ENCODE data around the gene CCDC88C.

CCDC88C gene

GRCh38 chr14:91311284-91311662, 106.3 kb downstream of the CCDC88C start:
- no peak for DNase-seq (ENCODE audit: low read depth in 2 of 2)

DNA sequence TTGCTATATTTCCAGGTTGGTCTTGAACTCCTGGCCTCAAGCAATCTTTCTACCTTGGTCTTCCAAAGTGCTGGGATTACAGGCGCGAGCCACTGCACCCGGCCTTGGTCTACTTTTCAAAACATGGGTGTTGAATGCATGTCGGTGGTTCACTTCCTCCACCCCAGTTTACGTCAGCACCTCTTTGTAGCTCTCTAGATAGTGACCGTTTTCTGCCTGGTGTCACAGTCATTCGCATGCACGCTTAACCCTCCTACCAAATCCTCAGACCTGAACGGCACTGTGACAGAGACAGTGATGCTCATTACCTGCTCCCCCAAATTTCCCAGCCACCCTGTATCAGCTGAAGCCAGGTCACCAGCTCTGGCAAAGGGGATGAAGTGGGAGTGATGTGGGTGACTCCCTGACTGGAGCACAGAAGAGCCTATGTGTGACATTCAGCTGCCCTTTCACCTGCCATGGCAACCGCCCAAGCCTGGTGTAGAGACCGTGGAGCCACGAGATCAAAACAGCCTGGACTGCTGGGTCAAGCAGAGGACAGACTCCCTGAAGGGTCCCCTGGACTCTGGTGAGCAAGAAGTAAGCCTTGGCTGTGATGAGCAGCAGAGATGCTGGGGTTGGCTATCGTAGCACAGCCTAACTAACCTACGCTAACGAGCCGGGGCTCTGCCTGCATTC, 106.9 kb downstream of the CCDC88C start:
- no peak for DNase-seq (ENCODE audit: low read depth in 2 of 2)

DNA sequence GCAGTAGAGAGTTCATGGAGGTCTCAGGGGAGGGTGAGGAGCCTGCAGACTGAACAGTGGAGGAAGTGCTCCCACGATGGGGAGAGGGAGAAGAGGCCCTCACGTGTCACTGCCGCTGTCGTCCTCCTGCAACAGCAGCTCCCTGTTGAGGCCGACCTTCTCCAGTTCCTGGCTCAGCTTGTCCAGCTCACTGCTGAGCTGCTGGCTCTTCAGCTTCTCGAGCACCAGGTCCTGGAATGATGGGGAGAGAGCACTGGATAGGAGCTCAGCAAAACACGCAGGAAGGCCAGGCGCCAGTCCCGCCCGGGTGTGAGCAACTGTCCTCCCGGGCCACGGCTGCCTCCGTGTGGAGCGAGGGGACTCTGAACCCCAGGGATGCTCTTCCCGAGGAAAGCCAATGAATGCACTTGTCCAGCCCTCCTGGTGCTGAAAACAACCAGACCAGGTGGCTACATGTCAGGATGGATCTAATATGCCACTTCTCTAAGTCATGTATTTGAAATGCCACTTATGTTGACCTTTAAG, 107.8 kb downstream of the CCDC88C start:
- no peak for DNase-seq (ENCODE audit: low read depth in 2 of 2)

DNA sequence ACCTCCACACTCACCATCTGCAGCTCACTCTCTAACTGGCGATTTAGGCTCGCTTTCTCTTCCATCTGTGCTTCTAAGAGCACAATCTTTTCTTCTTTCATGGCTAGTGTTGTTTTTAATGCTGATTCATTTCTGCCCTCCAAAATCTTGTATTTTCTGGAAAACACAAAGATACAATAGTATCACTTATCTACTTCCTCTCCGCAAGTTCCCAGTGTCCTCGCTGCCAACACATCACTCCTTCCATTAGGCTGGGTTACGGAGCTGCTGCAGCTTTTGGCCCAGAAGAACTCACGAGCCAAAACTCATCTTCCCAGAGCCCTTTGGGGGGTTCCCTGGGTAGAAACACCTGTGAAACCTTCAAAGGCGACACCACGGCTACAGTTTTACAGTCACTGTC, 109.3 kb downstream of the CCDC88C start:
- DNase-seq (ENCODE audit: low read depth in 2 of 2): no peak

- DNase-seq (ENCODE audit: low read depth in 2 of 2): no peak
Measured at GRCh38 chr14:91307652-91308051, 110.0 kb downstream of the CCDC88C start.

DNA sequence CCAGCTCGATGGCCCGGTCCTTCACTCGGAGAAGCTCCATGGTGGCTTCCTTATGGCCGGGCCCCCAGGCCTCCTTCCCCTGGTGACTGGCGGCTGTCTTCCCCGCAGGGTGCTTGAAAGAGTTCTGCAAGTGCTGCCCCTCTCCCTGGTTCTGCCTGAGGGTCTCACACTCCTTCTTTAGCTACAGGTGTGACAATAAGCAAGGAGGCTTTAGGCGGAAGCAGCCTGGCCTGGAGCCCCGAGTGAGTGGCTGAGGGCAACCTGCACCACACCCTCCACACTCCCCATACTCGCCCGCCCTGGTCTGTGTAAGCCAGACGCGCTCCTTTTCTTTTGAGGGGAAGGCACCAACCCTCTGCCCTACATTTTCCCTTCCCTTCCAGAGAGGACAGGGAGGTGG, 110.6 kb downstream of the CCDC88C start:
- no peak for DNase-seq (ENCODE audit: low read depth in 2 of 2)

GRCh38 chr14:91306547-91306946, 111.1 kb downstream of the CCDC88C start:
- no peak for DNase-seq (ENCODE audit: low read depth in 2 of 2)

GRCh38 chr14:91305650-91306431, 111.8 kb downstream of the CCDC88C start:
- DNase-seq (ENCODE audit: low read depth in 2 of 2): no peak

GRCh38 chr14:91303924-91304229, 113.7 kb downstream of the CCDC88C start:
- DNase-seq (ENCODE audit: low read depth in 2 of 2): no peak

DNA sequence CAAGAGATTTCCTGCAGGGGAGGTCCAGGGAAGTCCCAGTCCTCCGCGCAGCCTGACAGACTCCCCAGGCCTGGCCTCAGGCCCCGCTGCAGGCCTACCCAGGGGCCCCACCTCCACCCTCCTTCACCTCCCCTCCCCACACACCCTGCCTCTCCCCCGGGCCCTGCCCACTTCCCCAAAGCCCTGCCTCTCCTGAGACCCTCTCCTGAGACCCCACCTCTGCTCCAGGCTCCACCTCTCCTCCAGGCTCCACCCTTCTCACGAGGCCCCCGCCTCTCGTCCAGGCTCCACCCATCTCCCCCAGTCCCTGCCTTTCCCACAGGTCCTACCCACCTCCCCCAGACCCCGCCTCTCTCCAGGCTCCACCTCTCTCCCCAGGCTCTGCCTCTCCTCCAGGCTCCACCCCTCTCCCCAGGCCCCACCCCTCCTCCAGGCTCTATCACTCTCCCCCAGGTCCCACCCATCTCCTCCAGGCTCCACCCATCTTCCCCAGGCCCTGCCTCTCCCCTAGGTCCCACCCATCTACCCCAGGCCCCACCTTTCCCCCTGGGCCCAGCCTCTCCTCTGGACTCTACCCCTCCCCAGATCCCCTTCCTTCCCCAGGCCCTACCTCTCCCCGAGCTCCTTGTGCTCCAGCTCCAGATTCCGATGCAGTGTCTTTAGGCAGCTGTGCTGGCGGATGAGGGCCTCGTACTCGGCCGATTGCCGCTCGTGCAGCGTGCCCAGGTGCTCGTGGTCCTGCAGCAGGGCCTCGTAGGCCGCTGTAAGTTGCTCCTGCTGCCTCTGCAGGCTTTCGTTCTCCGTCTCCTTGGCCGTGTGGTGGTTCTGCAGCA, 114.3 kb downstream of the CCDC88C start:
- no peak for DNase-seq (ENCODE audit: low read depth in 2 of 2)

DNA sequence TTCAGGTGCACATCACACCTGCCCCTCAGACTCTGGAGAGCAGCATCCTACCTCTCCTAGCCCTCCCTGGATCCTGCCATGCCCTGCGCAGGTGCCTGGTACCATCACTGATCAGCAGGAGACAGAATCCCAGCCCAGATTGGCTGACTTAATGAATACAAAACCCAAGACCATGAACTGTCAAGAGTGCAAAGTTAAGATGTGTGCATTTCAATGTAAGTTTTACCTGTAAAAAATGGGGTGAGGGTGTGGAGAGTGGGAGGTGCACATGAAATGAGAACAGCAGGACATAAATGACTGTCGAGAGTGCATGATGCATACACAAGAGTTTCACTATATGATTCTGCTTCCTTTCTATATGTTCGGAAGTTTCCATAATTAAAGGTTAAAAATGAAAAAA, 115.2 kb downstream of the CCDC88C start:
- no peak for DNase-seq (ENCODE audit: low read depth in 2 of 2)

GRCh38 chr14:91300957-91301356, 116.7 kb downstream of the CCDC88C start:
- no peak for DNase-seq (ENCODE audit: low read depth in 2 of 2)

DNA sequence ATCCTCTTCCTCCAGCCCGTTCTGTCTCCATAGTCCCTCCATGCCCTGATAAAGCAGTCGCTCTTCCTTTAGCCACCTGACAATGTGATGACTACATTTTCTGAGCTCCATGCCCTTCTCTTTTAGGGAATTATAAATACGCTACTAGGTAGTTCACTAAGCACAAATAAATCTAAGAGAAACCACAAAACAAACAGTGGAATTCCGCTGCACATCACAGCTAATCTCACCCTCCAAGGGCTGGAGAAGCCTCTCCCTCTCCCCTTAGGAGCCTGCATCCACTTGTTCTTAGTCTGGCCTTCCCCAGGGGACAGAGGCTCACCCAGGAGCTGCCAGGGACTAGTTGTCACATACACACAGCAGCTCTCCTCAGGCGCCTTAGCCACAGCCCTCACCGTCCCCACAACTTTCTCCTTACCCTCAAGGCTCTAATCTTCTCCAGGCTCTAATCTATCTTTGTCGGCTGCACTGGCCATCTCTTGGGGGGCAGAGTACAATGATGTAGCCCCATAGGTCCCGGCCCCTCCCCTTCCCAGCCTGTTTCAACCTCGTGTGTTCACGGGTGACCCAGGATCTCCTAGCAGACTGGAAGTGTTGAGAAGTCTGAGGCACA, 117.2 kb downstream of the CCDC88C start:
- DNase-seq (ENCODE audit: low read depth in 2 of 2): no peak

DNA sequence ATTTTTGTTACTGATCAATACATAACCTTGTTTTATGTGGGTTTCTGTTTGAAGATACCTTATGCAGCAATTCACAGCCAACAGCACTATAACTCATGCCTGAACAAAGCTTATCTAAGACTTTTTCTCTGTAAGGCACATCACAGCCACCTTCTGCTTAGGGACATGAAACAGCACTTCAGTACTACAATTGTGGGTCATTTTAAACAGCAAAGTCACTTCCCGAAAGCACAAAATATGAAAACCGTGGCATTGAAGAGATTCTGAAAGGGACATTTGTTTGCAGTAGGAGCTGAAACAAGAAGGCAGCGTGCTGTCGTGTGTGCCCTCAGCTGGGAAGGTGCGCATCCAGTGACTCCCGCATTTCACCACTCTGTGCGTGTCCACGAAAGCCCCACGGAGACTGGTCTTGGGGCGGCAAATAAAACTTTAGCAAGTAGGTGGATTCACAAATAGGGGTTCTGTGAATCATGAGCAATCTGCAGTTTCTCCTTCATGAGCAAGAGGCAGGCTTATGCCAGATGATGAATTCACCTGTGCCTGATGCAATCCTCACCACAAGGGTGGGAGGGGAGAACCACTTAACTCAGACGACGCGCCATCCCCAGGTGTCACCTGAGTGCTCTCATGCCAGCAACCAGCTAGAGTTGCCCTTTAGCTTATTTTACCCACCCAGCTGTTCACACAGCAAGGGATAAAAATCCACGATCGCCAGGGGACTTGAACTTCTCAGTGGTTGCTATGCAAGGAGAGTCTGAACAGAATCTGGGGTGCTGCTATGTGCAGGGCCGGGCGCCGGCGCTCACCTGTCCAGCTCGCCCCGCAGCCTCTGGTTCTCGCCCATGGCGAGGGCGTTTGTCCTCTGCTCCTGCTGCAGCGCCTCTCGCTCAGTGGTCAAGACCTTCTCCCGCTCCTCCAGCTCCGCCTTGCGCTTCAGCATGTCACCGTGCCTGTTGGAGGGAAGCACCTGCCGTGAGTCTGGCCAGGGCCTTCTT, 118.2 kb downstream of the CCDC88C start:
- DNase-seq (ENCODE audit: low read depth in 2 of 2): no peak

DNA sequence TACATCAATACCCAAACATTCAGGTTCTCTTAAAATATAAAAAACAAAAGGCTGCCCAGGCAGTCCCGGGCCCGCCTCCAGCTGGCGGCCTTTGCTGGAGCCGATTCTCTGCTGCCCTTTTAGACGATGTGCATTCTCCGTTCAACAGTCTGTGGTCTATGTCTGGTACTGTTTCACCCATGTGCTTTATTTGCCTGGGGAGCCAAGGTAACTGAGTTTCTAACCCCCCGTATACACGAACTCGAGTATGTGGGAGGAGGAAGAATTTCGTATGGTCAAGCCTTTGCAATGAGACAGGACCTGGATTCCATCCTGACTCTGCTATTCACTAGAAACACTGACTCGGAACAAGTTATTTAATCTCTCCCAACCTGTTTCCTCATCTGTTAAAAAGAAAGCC, 119.0 kb downstream of the CCDC88C start:
- no peak for DNase-seq (ENCODE audit: low read depth in 2 of 2)

- DNase-seq (ENCODE audit: low read depth in 2 of 2): no peak
Measured at GRCh38 chr14:91297081-91297711, 120.4 kb downstream of the CCDC88C start.

GRCh38 chr14:91295851-91296796, 121.5 kb downstream of the CCDC88C start:
- DNase-seq (ENCODE audit: low read depth in 2 of 2): no peak

- DNase-seq (ENCODE audit: low read depth in 2 of 2): no peak
Measured at GRCh38 chr14:91295276-91295845, 122.3 kb downstream of the CCDC88C start.

DNA sequence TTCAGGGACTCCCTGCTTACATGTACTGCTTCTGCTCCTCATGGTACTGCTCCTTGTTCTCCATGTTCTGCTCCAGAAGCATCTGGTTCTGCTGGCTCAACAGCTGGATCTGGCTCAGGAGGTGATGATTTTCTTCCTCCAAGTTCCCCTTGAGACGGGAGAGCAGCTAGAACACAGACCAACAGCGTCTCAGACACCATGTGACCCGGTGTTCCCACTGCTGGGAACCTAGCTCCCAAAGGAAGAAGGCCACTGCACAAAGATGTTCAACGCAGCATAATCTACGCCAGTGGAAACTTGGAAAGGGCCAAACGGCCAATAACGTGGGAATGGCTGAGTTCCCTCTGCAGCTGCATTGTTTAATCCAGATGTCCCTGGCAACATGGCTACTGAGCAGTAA, 123.5 kb downstream of the CCDC88C start:
- DNase-seq (ENCODE audit: low read depth in 2 of 2): no peak

Measured in fibroblast of skin of left biceps (primary cell).